Liver (tissue), 9 donors: Measurements from ENCODE around the gene UMPS. TPM values are rescaled to one million over a fixed set of nuclear protein-coding genes. Genes with fewer than 3 reads are reported as not detected.
A peak's percentile ranks its signal among the peaks of the same experiment; 100 is the strongest.

ENCODE experiments used
- DNase-seq: peaks from one replicate; pipeline ENCODE4 v3.0.0-alpha.2; 2017; ENCODE audit warnings: low spot score
- H3K27ac ChIP-seq, 2 donors: one replicate each; pipeline ENCODE4 v1.7.0; 2013; ENCODE audit warnings: inconsistent platforms in 2 of 2, low read length in 2 of 2, control low read depth in 1 of 2, low read depth in 1 of 2, mild to moderate bottlenecking in 1 of 2
- H3K27me3 ChIP-seq, 4 donors: one replicate each; pipeline versions ENCODE4 v1.6.1 to v1.7.0; 2013; ENCODE audit warnings: low read length in 3 of 4, inconsistent platforms in 1 of 4, mild to moderate bottlenecking in 1 of 4, moderate library complexity in 1 of 4; ENCODE audit not compliant: control insufficient read depth in 4 of 4, insufficient read depth in 4 of 4
- H3K36me3 ChIP-seq, 4 donors: one replicate each; pipeline versions ENCODE4 v1.6.1 to v1.7.0; 2013; ENCODE audit warnings: low read length in 3 of 4, mild to moderate bottlenecking in 3 of 4, low read depth in 1 of 4, moderate library complexity in 1 of 4; ENCODE audit not compliant: control insufficient read depth in 4 of 4, insufficient read depth in 3 of 4
- H3K4me1 ChIP-seq, 4 donors: one replicate each; pipeline versions ENCODE4 v1.6.1 to v1.7.0; 2013; ENCODE audit warnings: low read length in 3 of 4, mild to moderate bottlenecking in 3 of 4, moderate library complexity in 1 of 4; ENCODE audit not compliant: control insufficient read depth in 4 of 4, insufficient read depth in 4 of 4
- H3K4me3 ChIP-seq, 3 donors: one replicate each; pipeline versions ENCODE4 v1.6.1 to v1.7.0; 2013; ENCODE audit warnings: low read length in 3 of 3, control low read depth in 1 of 3, low read depth in 1 of 3, mild to moderate bottlenecking in 1 of 3
- H3K9ac ChIP-seq, 2 donors: one replicate each; pipeline ENCODE4 v1.7.0; 2013; ENCODE audit warnings: low read length in 2 of 2, mild to moderate bottlenecking in 2 of 2, moderate library complexity in 2 of 2, control low read depth in 1 of 2, low read depth in 1 of 2
- H3K9me3 ChIP-seq, 4 donors: one replicate each; pipeline versions ENCODE4 v1.6.1 to v1.7.0; 2013; ENCODE audit warnings: low read length in 3 of 4; ENCODE audit not compliant: control insufficient read depth in 4 of 4
- ATF3 ChIP-seq: IDR thresholded peaks from 2 replicates; pipeline ENCODE4 v1.6.1; 2016; ENCODE audit warnings: antibody characterized with exemption
- CTCF ChIP-seq: fragments of 150-350 bp; IDR thresholded peaks from 2 replicates; pipeline ENCODE4 v1.5.1; 2017; ENCODE audit warnings: improper control_type of control experiment, low read depth, low read length; ENCODE audit not compliant: missing input control
- EGR1 ChIP-seq, 2 donors: IDR thresholded peaks; 2 replicates each; pipeline ENCODE4 v1.6.1; 2016 to 2018; ENCODE audit warnings: antibody characterized with exemption in 2 of 2, low read depth in 2 of 2
- FOXA1 ChIP-seq: IDR thresholded peaks from 2 replicates; pipeline ENCODE4 v1.6.1; 2016; ENCODE audit warnings: antibody characterized with exemption
- FOXA2 ChIP-seq: IDR thresholded peaks from 2 replicates; pipeline ENCODE4 v1.6.1; 2016; ENCODE audit warnings: antibody characterized with exemption
- GABPA ChIP-seq, 2 donors: IDR thresholded peaks in 1 of 2; conservative IDR thresholded peaks in 1 of 2; 2 replicates each; pipeline ENCODE4 v1.6.1; 2016; ENCODE audit warnings: antibody characterized with exemption in 2 of 2, mild to moderate bottlenecking in 1 of 2, moderate library complexity in 1 of 2
- HNF4A ChIP-seq, 2 donors: conservative IDR thresholded peaks; 2 replicates each; pipeline ENCODE4 v1.6.1; 2016; ENCODE audit warnings: antibody characterized with exemption in 2 of 2, mild to moderate bottlenecking in 2 of 2
- HNF4G ChIP-seq: IDR thresholded peaks from 2 replicates; pipeline ENCODE4 v1.6.1; 2016; ENCODE audit warnings: antibody characterized with exemption
- JUND ChIP-seq, 2 donors: IDR thresholded peaks; 2 replicates each; pipeline ENCODE4 v1.6.1; 2016; ENCODE audit warnings: antibody characterized with exemption in 2 of 2
- MAX ChIP-seq: IDR thresholded peaks from 2 replicates; pipeline ENCODE4 v1.6.1; 2016; ENCODE audit warnings: antibody characterized with exemption
- NR2F2 ChIP-seq: IDR thresholded peaks from 2 replicates; pipeline ENCODE4 v1.6.1; 2016; ENCODE audit warnings: antibody characterized with exemption
- RAD21 ChIP-seq, 2 donors: IDR thresholded peaks; 2 replicates each; pipeline ENCODE4 v1.6.1; 2016; ENCODE audit warnings: antibody characterized with exemption in 2 of 2, mild to moderate bottlenecking in 2 of 2
- RXRA ChIP-seq, 2 donors: IDR thresholded peaks; 2 replicates each; pipeline ENCODE4 v1.6.1; 2017 to 2018; ENCODE audit warnings: antibody characterized with exemption in 2 of 2, mild to moderate bottlenecking in 1 of 2
- SP1 ChIP-seq: IDR thresholded peaks from 2 replicates; pipeline ENCODE4 v1.6.1; 2018; ENCODE audit warnings: antibody characterized with exemption, mild to moderate bottlenecking
- TAF1 ChIP-seq: conservative IDR thresholded peaks from 2 replicates; pipeline ENCODE4 v1.6.1; 2016; ENCODE audit warnings: antibody characterized with exemption, mild to moderate bottlenecking
- YY1 ChIP-seq: IDR thresholded peaks from 2 replicates; pipeline ENCODE4 v1.6.1; 2016; ENCODE audit warnings: antibody characterized with exemption, mild to moderate bottlenecking
- ZBTB33 ChIP-seq: IDR thresholded peaks from 2 replicates; pipeline ENCODE4 v1.6.1; 2016; ENCODE audit warnings: antibody characterized with exemption
- WGBS: extraction: QIAGEN DNeasy Blood & Tissue Kit; methylation state at CpG from one replicate; pipeline ENCODE4 v1.1.7; 2013; 5-methylcytosine and 5-hydroxymethylcytosine counted together
- polyA plus RNA-seq, 2 donors: library from polyadenylated mRNA; stranded (reverse) in 1 of 2; unstranded in 1 of 2; fragments of 200-250 nt in 1 of 2; fragments of >200 nt in 1 of 2; fragmentation: Nextera tagmentation in 1 of 2; extraction: Ambion mirVana in 1 of 2; gene quantifications; one replicate each; pipeline versions ENCODE4 v1.2.1 to v1.2.3, GENCODE V29; 2013 to 2015
- total RNA-seq, 2 donors: library from RNA; depleted of rRNA; stranded (reverse); fragments of >200 nt; gene quantifications; one replicate each; pipeline ENCODE4 v1.2.3, GENCODE V29; 2014
- TF ChIP-seq, protein P1 (sequence below): IDR thresholded peaks from 2 replicates; pipeline ENCODE4 v1.6.1; 2016; ENCODE audit warnings: antibody characterized with exemption, mild to moderate bottlenecking
- donor health status: healthy.
- donor health status: healthy.
- donor health status: healthy.
- donor health status: healthy.
- donor health status: healthy.

UMPS gene
- total and polyA plus RNA-seq, 4 donors, result 21.3 to 39.4 (median 26.0) TPM

DNA sequence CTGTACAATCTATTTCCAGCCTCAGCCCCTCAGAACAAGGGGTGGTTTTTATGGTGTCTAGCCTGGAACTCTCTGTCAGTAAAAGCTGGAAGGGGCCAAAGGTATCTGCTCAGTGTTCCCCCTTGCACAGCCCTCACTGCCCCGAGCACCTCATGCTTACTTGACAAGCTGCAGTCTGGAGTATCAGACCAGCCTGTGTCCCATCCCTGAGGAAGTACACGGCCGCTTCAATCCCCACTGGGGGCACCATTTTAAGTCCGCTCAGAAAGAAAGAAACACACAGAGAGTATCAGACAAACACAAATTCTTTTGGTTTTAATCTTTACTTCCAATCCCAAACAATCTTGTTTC is 32.4 kb downstream of the UMPS start:
- Histone ChIP-seq H3K27ac (peak overlapping the region; percentile 33 to 64), H3K27me3 (no peaks in the 10 kb centered on the region), H3K4me1 (peaks cover 0 to 19% (median 16%) of the 10 kb centered on the region in 4 donors), H3K9ac (no peak overlapping the region), H3K36me3 (peaks cover 8 to 37% (median 21%) of the 10 kb centered on the region in 4 donors), H3K4me3 (no peak overlapping the region), H3K9me3 (no peaks in the 10 kb centered on the region)
- 93% methylated on average over 4 of the region's 4 CpGs for WGBS
- no peak for DNase-seq
- no peak for TF ChIP-seq FOXA2
- TF ChIP-seq HNF4A (conservative IDR thresholded peaks at IDR 0.05), result no peak
- TF ChIP-seq NR2F2, result no peak
- TF ChIP-seq HNF4G, result no peak
- TF ChIP-seq GABPA (IDR thresholded peaks at IDR 0.05 in 1 of 2, conservative IDR thresholded peaks at IDR 0.05 in 1 of 2), result no peak
- TF ChIP-seq JUND (IDR thresholded peaks at IDR 0.05), result no peak
- no peak for TF ChIP-seq YY1
- TF ChIP-seq ATF3, result no peak
- no peak for TF ChIP-seq MAX
- TF ChIP-seq RAD21 (IDR thresholded peaks at IDR 0.05), result no peak
- TF ChIP-seq CTCF, result no peak
- no peak for TF ChIP-seq FOXA1
- TF ChIP-seq RXRA (IDR thresholded peaks at IDR 0.05), result no peak
- TF ChIP-seq ZBTB33, result no peak
- TF ChIP-seq, protein P1, sequence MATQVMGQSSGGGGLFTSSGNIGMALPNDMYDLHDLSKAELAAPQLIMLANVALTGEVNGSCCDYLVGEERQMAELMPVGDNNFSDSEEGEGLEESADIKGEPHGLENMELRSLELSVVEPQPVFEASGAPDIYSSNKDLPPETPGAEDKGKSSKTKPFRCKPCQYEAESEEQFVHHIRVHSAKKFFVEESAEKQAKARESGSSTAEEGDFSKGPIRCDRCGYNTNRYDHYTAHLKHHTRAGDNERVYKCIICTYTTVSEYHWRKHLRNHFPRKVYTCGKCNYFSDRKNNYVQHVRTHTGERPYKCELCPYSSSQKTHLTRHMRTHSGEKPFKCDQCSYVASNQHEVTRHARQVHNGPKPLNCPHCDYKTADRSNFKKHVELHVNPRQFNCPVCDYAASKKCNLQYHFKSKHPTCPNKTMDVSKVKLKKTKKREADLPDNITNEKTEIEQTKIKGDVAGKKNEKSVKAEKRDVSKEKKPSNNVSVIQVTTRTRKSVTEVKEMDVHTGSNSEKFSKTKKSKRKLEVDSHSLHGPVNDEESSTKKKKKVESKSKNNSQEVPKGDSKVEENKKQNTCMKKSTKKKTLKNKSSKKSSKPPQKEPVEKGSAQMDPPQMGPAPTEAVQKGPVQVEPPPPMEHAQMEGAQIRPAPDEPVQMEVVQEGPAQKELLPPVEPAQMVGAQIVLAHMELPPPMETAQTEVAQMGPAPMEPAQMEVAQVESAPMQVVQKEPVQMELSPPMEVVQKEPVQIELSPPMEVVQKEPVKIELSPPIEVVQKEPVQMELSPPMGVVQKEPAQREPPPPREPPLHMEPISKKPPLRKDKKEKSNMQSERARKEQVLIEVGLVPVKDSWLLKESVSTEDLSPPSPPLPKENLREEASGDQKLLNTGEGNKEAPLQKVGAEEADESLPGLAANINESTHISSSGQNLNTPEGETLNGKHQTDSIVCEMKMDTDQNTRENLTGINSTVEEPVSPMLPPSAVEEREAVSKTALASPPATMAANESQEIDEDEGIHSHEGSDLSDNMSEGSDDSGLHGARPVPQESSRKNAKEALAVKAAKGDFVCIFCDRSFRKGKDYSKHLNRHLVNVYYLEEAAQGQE, result no peak
- no peak for TF ChIP-seq EGR1 (IDR thresholded peaks at IDR 0.05; ENCODE audit: low read depth in 2 of 2)
- TF ChIP-seq TAF1, result no peak
- TF ChIP-seq SP1, result no peak
